GM10266 (cell line): ENCODE measurements around the gene JMJD1C.

Experiments
- DNase-seq: peaks from one replicate; pipeline ENCODE4 v3.0.0; 2012; ENCODE audit errors: extremely low spot score
- TF ChIP-seq, protein P1 (sequence below): IDR thresholded peaks from 2 replicates; pipeline ENCODE4 v1.5.1; 2012; ENCODE audit warnings: mild to moderate bottlenecking, low read depth; ENCODE audit not compliant: control insufficient read depth, insufficient read depth; ENCODE audit errors: missing control alignments

The JMJD1C gene

DNA sequence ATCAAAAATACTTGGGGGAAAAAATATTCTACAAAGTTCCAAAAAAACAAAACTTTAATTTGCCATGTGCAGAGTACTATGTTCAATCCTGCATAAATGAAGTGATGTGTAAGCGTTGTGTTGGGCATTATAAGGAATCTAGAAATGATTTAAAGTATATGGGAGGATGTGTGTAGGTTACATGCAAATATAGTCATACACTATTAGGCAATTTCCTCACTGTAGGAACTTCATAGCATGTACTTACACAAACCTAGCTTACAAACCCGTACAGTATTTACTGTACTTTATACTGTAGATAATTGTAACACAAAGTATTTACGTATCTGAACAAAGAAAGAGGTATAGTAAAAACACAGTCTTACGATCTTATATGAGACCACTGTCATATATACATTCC is 260.4 kb downstream of the JMJD1C start:
- TF ChIP-seq, protein P1, sequence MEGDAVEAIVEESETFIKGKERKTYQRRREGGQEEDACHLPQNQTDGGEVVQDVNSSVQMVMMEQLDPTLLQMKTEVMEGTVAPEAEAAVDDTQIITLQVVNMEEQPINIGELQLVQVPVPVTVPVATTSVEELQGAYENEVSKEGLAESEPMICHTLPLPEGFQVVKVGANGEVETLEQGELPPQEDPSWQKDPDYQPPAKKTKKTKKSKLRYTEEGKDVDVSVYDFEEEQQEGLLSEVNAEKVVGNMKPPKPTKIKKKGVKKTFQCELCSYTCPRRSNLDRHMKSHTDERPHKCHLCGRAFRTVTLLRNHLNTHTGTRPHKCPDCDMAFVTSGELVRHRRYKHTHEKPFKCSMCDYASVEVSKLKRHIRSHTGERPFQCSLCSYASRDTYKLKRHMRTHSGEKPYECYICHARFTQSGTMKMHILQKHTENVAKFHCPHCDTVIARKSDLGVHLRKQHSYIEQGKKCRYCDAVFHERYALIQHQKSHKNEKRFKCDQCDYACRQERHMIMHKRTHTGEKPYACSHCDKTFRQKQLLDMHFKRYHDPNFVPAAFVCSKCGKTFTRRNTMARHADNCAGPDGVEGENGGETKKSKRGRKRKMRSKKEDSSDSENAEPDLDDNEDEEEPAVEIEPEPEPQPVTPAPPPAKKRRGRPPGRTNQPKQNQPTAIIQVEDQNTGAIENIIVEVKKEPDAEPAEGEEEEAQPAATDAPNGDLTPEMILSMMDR = no peak

DNA sequence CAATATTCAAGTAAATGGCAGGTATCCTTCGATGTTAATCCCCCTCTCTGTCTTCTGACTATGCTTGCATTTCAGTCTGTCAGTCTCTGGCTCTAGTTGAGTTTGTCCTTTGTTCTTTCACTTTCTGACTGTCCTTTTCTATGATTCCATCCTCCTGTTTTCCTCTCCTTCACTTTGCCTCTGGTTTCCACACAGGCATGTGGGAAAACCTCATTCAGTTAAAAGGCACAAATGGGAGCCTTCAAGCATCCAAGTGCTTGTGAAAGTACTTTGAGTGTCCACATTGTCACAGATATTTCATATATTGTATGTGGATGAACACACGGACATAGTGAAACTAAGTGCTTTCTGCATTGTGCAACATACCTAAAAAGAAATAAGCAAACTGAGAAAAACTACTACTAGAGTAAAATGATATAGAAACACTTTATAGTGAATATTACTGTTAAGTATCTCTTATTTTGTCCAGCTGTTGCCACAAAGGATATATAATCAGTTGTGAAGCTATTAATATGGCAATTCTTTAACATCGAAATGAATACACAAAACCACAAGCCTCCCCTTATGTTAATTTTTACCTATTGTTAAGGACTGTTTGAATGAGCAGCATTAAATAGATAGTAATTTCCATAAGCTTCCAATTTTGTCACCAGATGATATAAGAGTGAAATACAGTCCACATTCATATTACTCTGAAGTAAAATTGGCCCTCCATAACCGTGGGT is 260.9 kb downstream of the JMJD1C start:
- TF ChIP-seq, protein P1 = no peak

More for the DNA sequence above, 260.4 kb downstream of the JMJD1C start:
- no peak for DNase-seq

DNA sequence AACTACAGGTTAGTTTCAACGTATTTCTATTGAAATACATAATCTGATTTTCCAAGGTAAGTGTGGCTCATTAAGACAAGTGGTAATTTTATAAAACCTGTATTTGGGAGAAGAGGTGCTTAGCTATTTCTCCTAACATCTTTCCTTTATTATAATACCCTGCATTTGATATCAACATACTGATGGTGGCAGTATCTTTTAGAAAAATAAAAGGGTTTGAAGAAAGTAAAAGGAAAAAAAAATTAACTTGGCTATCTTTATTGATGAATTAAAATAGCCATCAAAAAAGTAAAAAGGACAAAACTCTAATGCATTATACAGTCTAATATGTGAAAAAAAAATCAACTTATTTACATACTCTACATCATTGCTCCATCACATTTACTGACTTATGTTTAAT is 264.7 kb downstream of the JMJD1C start:
- DNase-seq = no peak
- TF ChIP-seq, protein P1 = no peak

More for the DNA sequence above, 260.9 kb downstream of the JMJD1C start:
- DNase-seq = no peak

DNA sequence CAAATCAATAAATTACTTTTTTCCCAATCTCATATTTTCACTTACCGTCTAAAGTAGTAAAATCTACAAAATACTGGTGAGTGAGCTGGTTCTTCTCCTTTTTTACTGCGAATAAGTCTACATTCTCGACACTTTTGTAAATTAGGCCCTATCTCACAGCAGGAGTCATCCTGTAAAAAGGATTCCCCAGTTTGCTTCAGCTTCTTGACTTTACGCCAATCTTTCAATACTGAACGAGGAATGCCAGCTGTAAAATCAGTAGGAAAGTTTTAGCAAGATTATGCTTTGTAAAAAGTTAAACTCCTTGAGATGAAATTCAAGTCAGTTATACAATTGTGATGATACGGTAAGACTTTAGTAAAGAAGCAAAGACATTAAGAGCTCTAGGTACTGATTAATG is 265.3 kb downstream of the JMJD1C start:
- TF ChIP-seq, protein P1 = no peak

DNA sequence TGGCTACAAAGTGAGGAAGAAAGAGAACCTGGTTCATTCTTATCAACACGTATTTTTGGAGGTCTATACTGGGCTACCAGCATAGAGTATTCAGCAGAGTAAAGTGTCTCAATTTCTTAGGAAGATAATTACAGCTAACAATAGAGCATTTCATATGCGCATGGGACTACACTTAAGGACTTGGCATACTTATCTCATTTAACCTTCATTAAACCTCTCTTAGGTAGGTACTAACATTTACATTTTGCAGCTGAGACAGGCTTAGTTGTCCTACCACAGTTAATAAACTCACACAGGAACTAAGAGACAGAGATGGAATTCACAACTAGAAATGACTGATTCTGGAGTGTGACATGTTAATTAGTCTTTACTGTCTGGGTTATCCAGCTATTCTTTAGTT is 266.1 kb downstream of the JMJD1C start:
- no peak for DNase-seq
- TF ChIP-seq, protein P1 = no peak

More for the DNA sequence above, 265.3 kb downstream of the JMJD1C start:
- DNase-seq = no peak

DNA sequence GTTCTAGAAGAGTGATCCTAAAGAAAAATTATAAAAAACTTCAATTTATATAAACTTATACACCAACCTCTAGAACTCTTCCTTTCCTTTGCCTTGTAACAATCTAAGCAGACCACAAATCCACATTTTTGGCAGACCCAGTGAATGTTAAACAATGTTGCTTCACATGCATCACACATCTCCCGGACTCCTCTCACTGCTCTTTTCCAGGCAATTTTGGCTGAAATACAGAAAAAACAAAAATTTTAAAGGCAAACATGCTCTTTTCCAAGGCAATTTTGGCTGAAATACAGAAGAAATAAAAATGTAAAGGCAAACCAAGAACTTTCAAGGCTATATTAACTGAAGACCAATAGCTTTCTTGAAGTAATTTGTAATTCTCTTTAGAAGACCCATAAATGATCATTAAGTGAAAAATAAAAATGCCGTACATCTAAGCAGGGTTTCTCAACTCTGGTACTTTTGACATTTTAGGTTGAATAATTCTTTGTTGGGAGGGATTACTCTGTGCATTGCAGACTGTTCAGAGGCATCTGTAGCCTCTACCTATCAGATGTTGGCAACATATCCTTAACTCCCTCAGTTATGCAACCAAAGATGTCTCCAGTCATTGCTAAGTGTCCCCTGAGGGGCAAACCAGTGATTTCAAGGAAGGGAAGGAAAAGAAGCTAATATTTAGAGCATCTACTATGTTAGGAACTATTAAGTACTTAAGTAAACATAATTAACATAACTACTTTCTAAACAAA is 268.3 kb downstream of the JMJD1C start:
- no peak for DNase-seq
- TF ChIP-seq, protein P1 = no peak

DNA sequence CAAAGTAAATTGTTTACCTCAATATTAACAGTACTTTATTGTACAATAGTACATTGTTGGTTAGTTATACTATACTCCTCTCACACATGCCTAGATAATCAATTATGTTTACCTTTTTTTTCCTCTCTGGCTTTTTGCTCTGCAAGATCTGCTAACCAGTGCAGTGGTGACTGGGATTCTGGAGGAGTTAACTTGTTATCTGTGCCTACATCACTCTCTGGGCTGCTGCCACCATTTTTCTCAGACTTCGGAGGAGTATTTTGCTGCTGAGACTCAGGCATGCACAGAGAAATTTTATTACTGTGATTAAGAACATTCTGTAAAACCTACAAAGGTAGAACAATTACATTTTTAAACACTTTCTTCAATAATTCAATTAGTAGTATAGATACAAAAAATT is 273.0 kb downstream of the JMJD1C start:
- no peak for DNase-seq
- TF ChIP-seq, protein P1 = no peak
